ENCODE data around the gene WNT7B. TPM values are rescaled to one million over a fixed set of nuclear protein-coding genes. Genes with fewer than 3 reads are reported as not detected.

The WNT7B gene
- total and polyA plus RNA-seq, 10 of the 15 experiments (the other 5 are each of a cell fraction or from before 2014, with no cell fraction given), result 0.12 TPM; not detected in 9

DNA sequence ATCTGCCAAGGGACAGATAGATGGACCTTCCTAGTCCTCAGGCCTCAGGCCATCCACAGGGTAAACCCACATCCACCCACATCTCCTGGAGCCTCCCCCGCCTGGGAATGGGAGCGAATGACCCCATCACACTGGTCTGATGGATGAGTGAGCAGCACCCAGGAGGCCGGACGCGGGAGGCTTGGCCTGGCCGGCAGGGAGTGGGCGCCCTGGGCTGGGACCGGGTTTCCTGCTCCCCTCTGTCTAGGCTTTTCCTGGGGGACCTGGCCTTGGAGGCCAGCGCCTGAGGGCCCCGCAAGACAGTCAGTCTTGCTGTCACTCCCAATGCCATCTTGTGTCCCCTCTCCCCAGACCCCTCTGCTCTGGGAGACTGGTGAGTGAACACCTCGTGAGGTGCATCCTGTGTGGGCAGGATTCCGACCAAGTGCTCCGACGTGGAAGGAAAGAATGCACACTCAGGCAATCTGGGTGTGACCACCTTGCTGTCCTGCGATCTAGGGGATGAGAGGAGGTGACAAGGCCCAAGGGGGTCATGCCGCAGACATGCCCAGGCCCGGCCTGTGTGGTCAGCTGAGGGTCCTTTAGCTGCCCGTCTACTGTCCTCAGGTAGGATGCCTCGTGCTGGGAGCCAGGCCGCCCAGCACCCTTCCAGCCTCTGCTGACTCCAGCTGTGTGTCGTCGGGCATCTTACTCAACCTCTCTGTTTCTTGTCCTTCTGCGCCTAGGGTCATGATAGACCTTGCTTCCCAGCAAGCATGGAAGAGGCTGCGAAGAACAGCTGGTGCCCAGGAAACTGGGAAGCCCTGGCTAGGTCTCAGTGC, 26.5 kb upstream of the WNT7B start (continued):
- TF ChIP-seq IKZF2 (IDR thresholded peaks at IDR 0.05), result no peak
- TF ChIP-seq EZH2 (IDR thresholded peaks at IDR 0.05; ENCODE audit: borderline replicate concordance, control insufficient read depth, low read depth, low read length), result no peak
- no peak for TF ChIP-seq ZNF217 (IDR thresholded peaks at IDR 0.05)

DNA sequence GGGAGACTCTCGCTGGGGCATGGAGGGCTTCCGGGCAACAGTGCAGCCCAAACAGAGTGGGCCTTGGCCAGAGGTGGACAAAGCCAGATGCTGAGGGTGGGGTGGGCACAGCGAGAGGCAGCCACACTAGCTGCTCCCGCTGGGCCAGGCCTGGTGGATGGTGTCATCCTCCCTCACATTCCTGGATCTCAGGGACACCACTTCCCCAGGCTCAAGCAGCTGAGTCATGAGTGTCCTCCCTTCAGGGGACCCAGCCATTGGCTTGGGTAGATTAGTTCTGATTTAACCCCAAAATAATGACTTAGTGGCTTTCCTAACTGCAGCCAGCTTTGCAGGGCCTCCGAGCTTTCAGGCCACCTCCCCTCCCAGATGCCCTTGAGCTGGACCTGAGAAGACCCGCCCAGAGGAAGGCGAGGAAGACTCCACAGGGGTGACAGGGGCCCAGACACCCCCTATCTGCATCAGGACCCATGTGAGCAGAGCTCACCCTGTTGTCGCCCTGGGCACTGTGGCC, 25.9 kb upstream of the WNT7B start:
- POLR2A ChIA-PET, result no interaction called here
- no peak for FAIRE-seq
- no peaks in the 10 kb centered on the region for H4K20me1 ChIP-seq (ENCODE audit: control insufficient read depth, insufficient read depth)
- BruUV-seq (replicated peaks), result no TSS peak
- no peaks in the 10 kb centered on the region for H3K9me3 ChIP-seq (replicated peaks; ENCODE audit: control insufficient read depth, insufficient read depth, low read length)
- no peak overlapping the region for H3K27ac ChIP-seq (ENCODE audit: control insufficient read depth, insufficient read depth)
- no peak overlapping the region for H3K4me3 ChIP-seq
- H3K4me1 ChIP-seq (ENCODE audit: control insufficient read depth, insufficient read depth, low read length), result no peaks in the 10 kb centered on the region
- in situ Hi-C loops (cut with MboI), result no loop called here
- no peaks in the 10 kb centered on the region for H3K79me2 ChIP-seq (ENCODE audit: control insufficient read depth, insufficient read depth, low read length)
- no peak for ATAC-seq
- H3K36me3 ChIP-seq (ENCODE audit: control insufficient read depth in 2 of 2, insufficient read depth in 2 of 2, low read length in 1 of 2), result no peaks in the 10 kb centered on the region
- intact Hi-C loops (cut with micrococcal nuclease; ENCODE audit: unreplicated experiment), result no loop called here
- no peak overlapping the region for H3K9ac ChIP-seq (ENCODE audit: control insufficient read depth, insufficient read depth, low read length)
- WGBS (ENCODE audit: insufficient coverage, insufficient replicate concordance, low lambda C conversion rate, missing lambda C conversion rate), result 45% methylated on average over 8 of the region's 8 CpGs
- SMC1A ChIA-PET (ENCODE audit: uncharacterized antibody, unreplicated experiment), result no interaction called here
- no peak for TF ChIP-seq RCOR1 (conservative IDR thresholded peaks at IDR 0.05; ENCODE audit: low read depth, low read length)
- TF ChIP-seq RUNX3 (IDR thresholded peaks at IDR 0.05; ENCODE audit: low read length), result no peak
- no peak overlapping the region for H3K4me2 ChIP-seq (ENCODE audit: control insufficient read depth, insufficient read depth)
- no peaks in the 10 kb centered on the region for H3K27me3 ChIP-seq (replicated peaks in 1 of 2; ENCODE audit: control insufficient read depth in 2 of 2, insufficient read depth in 2 of 2, low read length in 1 of 2)
- no peak for DNase-seq (ENCODE audit: low read depth, low spot score)
- CTCF ChIA-PET, result interaction anchor here (0.7 to 1.2 kb wide), 2 partner anchors 114 to 119 kb away, joined by 3 read pairs; no protein-coding TSS in a partner anchor
- RAD21 ChIA-PET (ENCODE audit: unreplicated experiment), result no interaction called here
- H2AFZ ChIP-seq (ENCODE audit: control insufficient read depth, low read depth, low read length), result no peak overlapping the region
